Activated T-cell treated with anti-CD3 and anti-CD28 coated beads, Interleukin-2, amount 50 U/mL, for 48 hours (primary cell): ENCODE results near the gene YY1.
A peak's percentile ranks its signal among the peaks of the same experiment; 100 is the strongest.
"Not testable (repeated sequence)": the region's sequence is repeated elsewhere in the genome, so short reads cannot be mapped to it uniquely, and the experiment has no call there.

Source experiments
- DNase-seq, 2 experiments: peaks; one replicate each; pipeline ENCODE4 v3.0.0-alpha.2; 2020

Gene YY1

GRCh38 chr14:100297320-100298300 is 58.7 kb downstream of the YY1 start:
- no peak for DNase-seq

GRCh38 chr14:100298551-100299237 is 59.8 kb downstream of the YY1 start:
- no peak for DNase-seq

GRCh38 chr14:100299238-100299560 is 60.3 kb downstream of the YY1 start:
- DNase-seq: no peak

GRCh38 chr14:100302616-100303015 is 63.7 kb downstream of the YY1 start:
- no peak for DNase-seq

GRCh38 chr14:100303179-100303578 is 64.2 kb downstream of the YY1 start:
- DNase-seq: peak in 1 of 2 experiments; percentile 41

GRCh38 chr14:100303925-100304324 is 65.0 kb downstream of the YY1 start:
- peak in 1 of 2 experiments; percentile 34 for DNase-seq

GRCh38 chr14:100304825-100305323 is 65.9 kb downstream of the YY1 start:
- DNase-seq: peak; percentile 33 to 47

- peak; percentile 72 to 74 for DNase-seq
Measured at GRCh38 chr14:100305324-100306100, 66.6 kb downstream of the YY1 start.

GRCh38 chr14:100306101-100306997 is 67.4 kb downstream of the YY1 start, which contains the start of gene SLC25A29:
Gene SLC25A29 (minus strand): TSS chr14:100306444. CDS start chr14:100306232, 212 bp downstream.
- DNase-seq: peak; percentile 83 to 87

- DNase-seq: no peak
Measured at GRCh38 chr14:100306998-100307765, 68.2 kb downstream of the YY1 start.

- DNase-seq: no peak
Measured at GRCh38 chr14:100307766-100308426, 69.0 kb downstream of the YY1 start.

GRCh38 chr14:100308427-100308792 is 69.5 kb downstream of the YY1 start:
- DNase-seq: not testable (repeated sequence)

- DNase-seq: no peak
Measured at GRCh38 chr14:100309028-100309737, 70.2 kb downstream of the YY1 start.

GRCh38 chr14:100312110-100312876 is 73.3 kb downstream of the YY1 start:
- DNase-seq: not testable (repeated sequence)

- DNase-seq: no peak
Measured at GRCh38 chr14:100312877-100313400, 74.0 kb downstream of the YY1 start.

- no peak for DNase-seq
Measured at GRCh38 chr14:100313464-100314230, 74.7 kb downstream of the YY1 start.

- DNase-seq: no peak
Measured at GRCh38 chr14:100314724-100315123, 75.8 kb downstream of the YY1 start.

- no peak for DNase-seq
Measured at GRCh38 chr14:100317389-100317788, 78.4 kb downstream of the YY1 start.
